Spinal cord (tissue), 10 donors: ENCODE data around the gene COLEC12. TPM values are rescaled to one million over a fixed set of nuclear protein-coding genes. Genes with fewer than 3 reads are reported as not detected.

Experiments used
- DNase-seq, 6 donors: peaks; one replicate each; pipeline versions ENCODE4 v3.0.0 to v3.0.0-alpha.2; 2013 to 2015; ENCODE audit warnings: low spot score in 6 of 6, low read depth in 4 of 6
- H3K27ac ChIP-seq: one replicate; pipeline ENCODE4 v1.5.1; 2013; ENCODE audit warnings: low read depth, low read length, control low read depth
- H3K27me3 ChIP-seq: one replicate; pipeline ENCODE4 v1.6.1; 2013; ENCODE audit warnings: low read length; ENCODE audit not compliant: control insufficient read depth, insufficient read depth
- H3K36me3 ChIP-seq: one replicate; pipeline ENCODE4 v1.6.1; 2013; ENCODE audit warnings: low read length; ENCODE audit not compliant: control insufficient read depth, insufficient read depth
- H3K4me1 ChIP-seq: one replicate; pipeline ENCODE4 v1.6.1; 2013; ENCODE audit warnings: low read length; ENCODE audit not compliant: control insufficient read depth, insufficient read depth
- H3K4me3 ChIP-seq: one replicate; pipeline ENCODE4 v1.5.1; 2013; ENCODE audit warnings: low read depth, low read length, control low read depth
- H3K9me3 ChIP-seq: one replicate; pipeline ENCODE4 v1.6.1; 2013; ENCODE audit warnings: low read length; ENCODE audit not compliant: control insufficient read depth, insufficient read depth
- WGBS: methylation state at CpG from one replicate; pipeline ENCODE4 v1.1.5; 2013; ENCODE audit warnings: missing lambda C conversion rate; ENCODE audit not compliant: insufficient coverage; 5-methylcytosine and 5-hydroxymethylcytosine counted together
- polyA plus RNA-seq, 2 donors: library from polyadenylated mRNA; unstranded; fragments of 120-200 nt; gene quantifications; one replicate each; pipeline ENCODE4 v1.2.1, GENCODE V29; 2013; ENCODE audit not compliant: insufficient read length in 2 of 2
- total RNA-seq, 2 donors: library from RNA; depleted of rRNA in 1 of 2; stranded (reverse); fragments of 120-200 nt in 1 of 2; fragments of >200 nt in 1 of 2; gene quantifications; one replicate each; pipeline versions ENCODE4 v1.2.3 to v1.2.4, GENCODE V29; 2013 to 2014
- donor health status: healthy.

Gene COLEC12
- total and polyA plus RNA-seq, 4 donors = 19.2 to 282 (median 57.4) TPM

- H3K4me3 ChIP-seq = no peak overlapping the region
- peaks cover 26% of the 10 kb centered on the region for H3K4me1 ChIP-seq
- no peaks in the 10 kb centered on the region for H3K9me3 ChIP-seq
- DNase-seq = peak in 2 of 6 donors; percentile 71 to 84
- H3K27ac ChIP-seq = peak overlapping the region; percentile 65
- WGBS = 19% methylated on average over 5 of the region's 13 CpGs
- H3K27me3 ChIP-seq = no peaks in the 10 kb centered on the region
- no peaks in the 10 kb centered on the region for H3K36me3 ChIP-seq
Observed at GRCh38 chr18:395456-396250, 104.8 kb downstream of the COLEC12 start.

DNA sequence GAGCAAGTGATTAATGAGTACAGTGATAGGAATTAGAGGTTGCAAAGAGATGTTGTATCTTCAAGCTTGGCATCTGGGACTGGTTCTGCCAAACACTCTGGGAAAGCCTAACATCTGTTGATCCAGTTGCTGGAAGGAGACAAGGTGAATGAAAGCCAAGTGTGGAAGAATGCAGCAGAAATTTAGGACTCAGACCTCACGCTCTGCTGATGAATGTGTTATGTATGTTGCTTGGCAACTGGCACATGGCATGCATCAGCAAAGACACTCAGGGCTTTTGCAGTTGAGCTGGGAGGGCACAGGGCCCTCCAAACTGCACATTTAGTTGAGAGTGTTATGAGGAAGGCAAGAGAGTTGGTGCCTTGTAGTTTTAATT, 105.5 kb downstream of the COLEC12 start:
- Histone ChIP-seq H3K27me3 (no peaks in the 10 kb centered on the region), H3K36me3 (no peaks in the 10 kb centered on the region), H3K4me3 (no peak overlapping the region), H3K27ac (peak overlapping the region; percentile 65), H3K4me1 (peaks cover 26% of the 10 kb centered on the region), H3K9me3 (no peaks in the 10 kb centered on the region)
- DNase-seq = peak in 4 of 6 donors; percentile 42 to 89 (median 68)
- 7% methylated on average over 1 of the region's 1 CpG for WGBS

- Histone ChIP-seq H3K4me3 (no peak overlapping the region), H3K27me3 (no peaks in the 10 kb centered on the region), H3K27ac (peak overlapping the region; percentile 65), H3K36me3 (no peaks in the 10 kb centered on the region), H3K4me1 (peaks cover 22% of the 10 kb centered on the region), H3K9me3 (no peaks in the 10 kb centered on the region)
- WGBS = 67% methylated on average over 2 of the region's 6 CpGs
- no peak for DNase-seq
Observed at GRCh38 chr18:394262-394986, 106.1 kb downstream of the COLEC12 start.

DNA sequence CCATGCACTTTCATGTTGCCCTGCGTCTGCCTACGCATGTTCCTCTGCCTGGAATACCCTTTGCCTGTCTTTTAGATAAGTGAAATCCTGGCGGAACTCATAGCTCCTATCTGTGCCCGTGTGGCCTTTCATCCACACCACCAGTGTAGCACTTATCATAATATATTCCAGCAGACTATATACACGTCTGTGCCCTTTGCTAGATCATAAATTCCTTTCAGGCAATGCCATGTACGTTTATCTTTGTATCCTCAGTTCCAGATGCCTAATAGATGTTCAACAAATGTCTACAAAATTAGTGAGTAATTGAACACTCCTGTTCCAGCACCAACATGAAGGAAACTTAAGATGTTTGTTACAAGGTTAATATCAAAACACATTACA, 106.9 kb downstream of the COLEC12 start:
- DNase-seq = no peak
- H3K4me3 ChIP-seq = no peak overlapping the region
- H3K4me1 ChIP-seq = peaks cover 18% of the 10 kb centered on the region
- peak overlapping the region; percentile 22 for H3K27ac ChIP-seq
- 92% methylated on average over 5 of the region's 6 CpGs for WGBS
- H3K27me3 ChIP-seq = no peaks in the 10 kb centered on the region
- no peaks in the 10 kb centered on the region for H3K9me3 ChIP-seq
- no peaks in the 10 kb centered on the region for H3K36me3 ChIP-seq

GRCh38 chr18:392928-393573, 107.5 kb downstream of the COLEC12 start:
- DNase-seq = peak in 2 of 6 donors; percentile 68 to 71
- Histone ChIP-seq H3K4me3 (no peak overlapping the region), H3K27ac (peak overlapping the region; percentile 22), H3K36me3 (no peaks in the 10 kb centered on the region), H3K4me1 (peaks cover 18% of the 10 kb centered on the region), H3K9me3 (no peaks in the 10 kb centered on the region), H3K27me3 (no peaks in the 10 kb centered on the region)
- WGBS = 84% methylated on average over 2 of the region's 6 CpGs

- Histone ChIP-seq H3K36me3 (no peaks in the 10 kb centered on the region), H3K9me3 (no peaks in the 10 kb centered on the region), H3K27me3 (no peaks in the 10 kb centered on the region), H3K4me1 (peaks cover 11% of the 10 kb centered on the region), H3K27ac (no peak overlapping the region), H3K4me3 (no peak overlapping the region)
- 76% methylated on average over 3 of the region's 13 CpGs for WGBS
- DNase-seq = no peak
Observed at GRCh38 chr18:390741-391478, 109.6 kb downstream of the COLEC12 start.

DNA sequence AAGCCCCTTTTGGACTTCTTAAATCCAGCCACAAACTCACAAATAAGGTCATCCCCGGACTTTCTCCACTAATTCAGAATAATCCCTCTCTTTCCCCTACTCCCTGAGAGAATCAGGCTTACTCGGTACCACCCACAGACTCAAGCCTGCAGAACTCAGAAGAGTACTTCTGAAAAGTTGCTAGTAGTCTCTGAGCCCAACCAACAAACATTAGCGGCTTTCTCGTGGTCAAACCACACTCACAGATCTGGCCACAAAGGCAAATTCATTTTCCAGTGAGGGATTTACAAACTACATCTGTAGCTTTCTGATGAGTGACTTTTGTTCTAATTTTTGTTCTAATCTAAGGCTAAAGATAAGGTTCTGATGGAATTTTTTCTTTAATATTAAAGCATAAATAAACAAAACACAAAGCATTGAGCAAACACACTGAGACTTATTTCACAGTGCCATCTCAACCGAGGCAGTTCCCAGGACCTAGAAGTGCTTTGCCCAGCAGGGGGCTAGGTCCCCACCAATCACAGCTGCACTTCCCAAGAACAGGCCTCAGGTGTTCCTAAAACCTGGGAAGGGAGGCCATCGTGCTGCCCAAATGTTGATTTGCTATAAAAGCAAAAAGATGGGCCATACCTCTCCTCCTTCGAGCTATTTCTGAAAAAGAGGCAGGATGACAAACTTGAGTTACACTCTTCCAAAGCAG, 110.7 kb downstream of the COLEC12 start:
- 68% methylated on average over 4 of the region's 7 CpGs for WGBS
- H3K27ac ChIP-seq = no peak overlapping the region
- no peaks in the 10 kb centered on the region for H3K27me3 ChIP-seq
- H3K36me3 ChIP-seq = no peaks in the 10 kb centered on the region
- no peaks in the 10 kb centered on the region for H3K4me1 ChIP-seq
- no peak for DNase-seq
- no peaks in the 10 kb centered on the region for H3K9me3 ChIP-seq
- H3K4me3 ChIP-seq = no peak overlapping the region

DNA sequence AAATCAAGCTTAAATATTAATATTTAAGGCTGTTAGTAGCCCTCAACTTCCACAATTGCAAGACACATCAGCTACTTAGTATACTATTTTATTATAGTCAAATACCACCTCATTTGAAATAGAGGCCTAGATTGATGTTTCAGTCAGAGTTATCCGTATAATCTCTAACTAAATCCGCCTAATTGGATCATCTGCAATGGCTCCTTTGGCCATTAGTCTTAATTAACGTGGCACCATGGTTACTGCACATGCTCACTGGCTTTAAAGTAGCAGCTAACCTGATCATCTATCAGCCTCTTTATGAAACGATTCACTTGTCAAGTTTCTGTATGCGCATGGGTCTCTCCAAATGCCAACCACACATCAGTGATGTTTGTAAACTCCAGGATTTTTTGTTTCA, 112.3 kb downstream of the COLEC12 start:
- WGBS = 78% methylated on average over 4 of the region's 5 CpGs
- peak in 1 of 6 donors; percentile 69 for DNase-seq

GRCh38 chr18:386994-387393, 113.5 kb downstream of the COLEC12 start:
- Histone ChIP-seq H3K4me3 (no peak overlapping the region), H3K27ac (no peak overlapping the region), H3K9me3 (no peaks in the 10 kb centered on the region), H3K4me1 (no peaks in the 10 kb centered on the region), H3K27me3 (no peaks in the 10 kb centered on the region), H3K36me3 (no peaks in the 10 kb centered on the region)
- DNase-seq = peak in 1 of 6 donors; percentile 52
- 77% methylated on average over 3 of the region's 6 CpGs for whole genome bisulfite sequencing

More for the DNA sequence above, 112.3 kb downstream of the COLEC12 start:
- Histone ChIP-seq H3K9me3 (no peaks in the 10 kb centered on the region), H3K27me3 (no peaks in the 10 kb centered on the region), H3K27ac (no peak overlapping the region), H3K4me3 (no peak overlapping the region), H3K4me1 (no peaks in the 10 kb centered on the region), H3K36me3 (no peaks in the 10 kb centered on the region)
